SJSA1 (cell line): Measurements from ENCODE around the gene DNMBP. TPM values are rescaled to one million over a fixed set of nuclear protein-coding genes. Genes with fewer than 3 reads are reported as not detected.
A peak's percentile ranks its signal among the peaks of the same experiment; 100 is the strongest.
"Not testable (repeated sequence)": the region's sequence is repeated elsewhere in the genome, so short reads cannot be mapped to it uniquely, and the experiment has no call there.

Experiments used
- DNase-seq, 2 experiments: peaks; one replicate each; pipeline ENCODE4 v3.0.0-alpha.2; 2015 to 2020; ENCODE audit warnings: low spot score in 2 of 2, low read depth in 1 of 2
- H3K27ac ChIP-seq: fragments of 250-450 bp; sonication (Bioruptor Pico); 2 replicates; pipeline ENCODE4 v1.5.1; 2020; ENCODE audit warnings: mild to moderate bottlenecking, moderate library complexity
- H3K27me3 ChIP-seq: fragments of 250-450 bp; sonication (Bioruptor Pico); replicated peaks from 2 replicates; pipeline ENCODE4 v1.5.1; 2020; ENCODE audit warnings: mild to moderate bottlenecking, moderate library complexity
- H3K36me3 ChIP-seq: fragments of 250-450 bp; sonication (Bioruptor Pico); 2 replicates; pipeline ENCODE4 v1.5.1; 2020; ENCODE audit warnings: mild to moderate bottlenecking
- H3K4me1 ChIP-seq: fragments of 250-450 bp; sonication (Bioruptor Pico); replicated peaks from 2 replicates; pipeline ENCODE4 v1.6.1; 2021; ENCODE audit warnings: mild to moderate bottlenecking
- H3K4me3 ChIP-seq: fragments of 250-450 bp; sonication (Bioruptor Pico); 2 replicates; pipeline ENCODE4 v1.5.1; 2020; ENCODE audit warnings: mild to moderate bottlenecking
- H3K9me3 ChIP-seq: fragments of 250-450 bp; sonication (Bioruptor Pico); replicated peaks from 2 replicates; pipeline ENCODE4 v1.5.1; 2020; ENCODE audit warnings: mild to moderate bottlenecking
- total RNA-seq: library from RNA; depleted of rRNA; stranded (reverse); fragments of >200 nt; shearing (Covaris generic); gene quantifications from 2 replicates; pipeline ENCODE4 v1.2.3, GENCODE V29; 2014

Gene DNMBP
- total RNA-seq, 1 experiment from 2014 or later = 11.0 TPM

GRCh38 chr10:99993701-99994689, 15.8 kb downstream of the DNMBP start:
- H3K4me1 ChIP-seq = peaks cover 42% of the 10 kb centered on the region
- H3K27me3 ChIP-seq = no peaks in the 10 kb centered on the region
- H3K9me3 ChIP-seq = no peaks in the 10 kb centered on the region
- peak; percentile 81 to 83 for DNase-seq
- H3K27ac ChIP-seq = peak overlapping the region; percentile 23
- H3K36me3 ChIP-seq = peaks cover 10% of the 10 kb centered on the region; the same call in 1 of the 2 replicates
- H3K4me3 ChIP-seq = no peak overlapping the region

- H3K27ac ChIP-seq, H3K36me3 ChIP-seq, DNase-seq, H3K4me3 ChIP-seq, H3K9me3 ChIP-seq, H3K27me3 ChIP-seq: not testable (repeated sequence)
- peaks cover 33% of the 10 kb centered on the region for H3K4me1 ChIP-seq
Measured at GRCh38 chr10:99985637-99986036, 24.1 kb downstream of the DNMBP start.

GRCh38 chr10:99984211-99985034, 25.3 kb downstream of the DNMBP start:
- DNase-seq = no peak
- peaks cover 4% of the 10 kb centered on the region; the same call in 1 of the 2 replicates for H3K36me3 ChIP-seq
- peaks cover 34% of the 10 kb centered on the region for H3K4me1 ChIP-seq
- no peaks in the 10 kb centered on the region for H3K9me3 ChIP-seq
- H3K27ac ChIP-seq = no peak overlapping the region; the same call in none of the 2 replicates
- no peaks in the 10 kb centered on the region for H3K27me3 ChIP-seq
- no peak overlapping the region for H3K4me3 ChIP-seq

GRCh38 chr10:99983280-99983988, 26.3 kb downstream of the DNMBP start:
- H3K27me3 ChIP-seq = no peaks in the 10 kb centered on the region
- DNase-seq = no peak
- H3K9me3 ChIP-seq = no peaks in the 10 kb centered on the region
- H3K4me1 ChIP-seq = peaks cover 37% of the 10 kb centered on the region
- H3K36me3 ChIP-seq = no peaks in the 10 kb centered on the region; the same call in 1 of the 2 replicates
- H3K4me3 ChIP-seq = no peak overlapping the region
- H3K27ac ChIP-seq = no peak overlapping the region; the same call in 1 of the 2 replicates

- no peak overlapping the region for H3K27ac ChIP-seq
- no peaks in the 10 kb centered on the region for H3K9me3 ChIP-seq
- H3K27me3 ChIP-seq = no peaks in the 10 kb centered on the region
- no peak overlapping the region for H3K4me3 ChIP-seq
- DNase-seq = no peak
- H3K36me3 ChIP-seq = no peaks in the 10 kb centered on the region
- peaks cover 44% of the 10 kb centered on the region for H3K4me1 ChIP-seq
Measured at GRCh38 chr10:99982728-99983127, 27.0 kb downstream of the DNMBP start.

GRCh38 chr10:99981581-99982199, 28.1 kb downstream of the DNMBP start:
- DNase-seq = no peak
- no peaks in the 10 kb centered on the region for H3K36me3 ChIP-seq
- no peak overlapping the region for H3K27ac ChIP-seq
- H3K27me3 ChIP-seq = no peaks in the 10 kb centered on the region
- H3K4me3 ChIP-seq = no peak overlapping the region
- no peaks in the 10 kb centered on the region for H3K9me3 ChIP-seq
- H3K4me1 ChIP-seq = peaks cover 54% of the 10 kb centered on the region

GRCh38 chr10:99979066-99979685, 30.6 kb downstream of the DNMBP start:
- DNase-seq = no peak
- no peaks in the 10 kb centered on the region for H3K36me3 ChIP-seq
- H3K9me3 ChIP-seq = no peaks in the 10 kb centered on the region
- no peak overlapping the region for H3K4me3 ChIP-seq
- H3K27me3 ChIP-seq = no peaks in the 10 kb centered on the region
- H3K4me1 ChIP-seq = peaks cover 60% of the 10 kb centered on the region
- H3K27ac ChIP-seq = no peak overlapping the region

GRCh38 chr10:99977916-99978315, 31.8 kb downstream of the DNMBP start:
- DNase-seq = no peak
- H3K36me3 ChIP-seq = no peaks in the 10 kb centered on the region
- peaks cover 50% of the 10 kb centered on the region for H3K4me1 ChIP-seq
- H3K27ac ChIP-seq = peak overlapping the region; percentile 82
- H3K9me3 ChIP-seq = no peaks in the 10 kb centered on the region
- no peak overlapping the region for H3K4me3 ChIP-seq
- H3K27me3 ChIP-seq = no peaks in the 10 kb centered on the region

- H3K4me3 ChIP-seq = no peak overlapping the region
- H3K36me3 ChIP-seq = no peaks in the 10 kb centered on the region
- DNase-seq = peak; percentile 76 to 86
- H3K27ac ChIP-seq = peak overlapping the region; percentile 82
- peaks cover 50% of the 10 kb centered on the region for H3K4me1 ChIP-seq
- H3K9me3 ChIP-seq = no peaks in the 10 kb centered on the region
- no peaks in the 10 kb centered on the region for H3K27me3 ChIP-seq
Measured at GRCh38 chr10:99976886-99977665, 32.7 kb downstream of the DNMBP start.

GRCh38 chr10:99975942-99976809, 33.6 kb downstream of the DNMBP start:
- DNase-seq = peak in 1 of 2 experiments; percentile 80
- peaks cover under 1% of the 10 kb centered on the region; the same call in 1 of the 2 replicates for H3K36me3 ChIP-seq
- H3K27ac ChIP-seq = peak overlapping the region; percentile 82
- H3K4me1 ChIP-seq = peaks cover 41% of the 10 kb centered on the region
- no peaks in the 10 kb centered on the region for H3K9me3 ChIP-seq
- H3K4me3 ChIP-seq = no peak overlapping the region
- H3K27me3 ChIP-seq = no peaks in the 10 kb centered on the region

- H3K27ac ChIP-seq = no peak overlapping the region
- peaks cover 35% of the 10 kb centered on the region for H3K4me1 ChIP-seq
- no peaks in the 10 kb centered on the region for H3K27me3 ChIP-seq
- H3K36me3 ChIP-seq = peaks cover 7% of the 10 kb centered on the region
- no peak overlapping the region for H3K4me3 ChIP-seq
- no peaks in the 10 kb centered on the region for H3K9me3 ChIP-seq
- no peak for DNase-seq
Measured at GRCh38 chr10:99975106-99975829, 34.5 kb downstream of the DNMBP start.
